Stomach (tissue), 9 donors: ENCODE data around the gene PEAK3. TPM values are rescaled to one million over a fixed set of nuclear protein-coding genes. Genes with fewer than 3 reads are reported as not detected.
A peak's percentile ranks its signal among the peaks of the same experiment; 100 is the strongest.

ENCODE experiments used
- DNase-seq, 2 donors: peaks; one replicate each; pipeline versions ENCODE4 v3.0.0 to v3.0.0-alpha.2; 2013 to 2019
- H3K27ac ChIP-seq, 5 donors: fragments of 200-600 bp in 4 of 5; sonication (generic) in 4 of 5; one replicate each; pipeline ENCODE4 v1.5.1; 2013 to 2019; ENCODE audit warnings: mild to moderate bottlenecking in 1 of 5, moderate library complexity in 1 of 5
- H3K27me3 ChIP-seq, 3 donors: fragments of 200-600 bp; sonication (generic); one replicate each; pipeline ENCODE4 v1.5.1; 2017 to 2019; ENCODE audit warnings: mixed run types in 1 of 3
- H3K36me3 ChIP-seq, 4 donors: fragments of 200-600 bp; sonication (generic); 1 replicate in 3 of 4; 2 replicates in 1 of 4; pipeline ENCODE4 v1.5.1; 2016 to 2019
- H3K4me1 ChIP-seq, 4 donors: fragments of 200-600 bp; sonication (generic); one replicate each; pipeline ENCODE4 v1.5.1; 2016 to 2019
- H3K4me3 ChIP-seq, 4 donors: fragments of 200-600 bp; sonication (generic) in 3 of 4; one replicate each; pipeline ENCODE4 v1.5.1; 2016 to 2019; ENCODE audit warnings: mild to moderate bottlenecking in 1 of 4
- H3K9me3 ChIP-seq, 4 donors: fragments of 200-600 bp; sonication (generic); one replicate each; pipeline ENCODE4 v1.5.1; 2016 to 2019
- EP300 ChIP-seq: sonication (generic); formaldehyde crosslinking; IDR thresholded peaks from one replicate; pipeline ENCODE4 v1.6.1; 2017; ENCODE audit warnings: antibody characterized with exemption
- POLR2A ChIP-seq, 4 donors: fragments of 450-650 bp; IDR thresholded peaks; one replicate each; pipeline ENCODE4 v1.6.1; 2016; ENCODE audit warnings: antibody characterized with exemption in 4 of 4, control low read depth in 2 of 4, mild to moderate bottlenecking in 1 of 4, moderate library complexity in 1 of 4
- POLR2AphosphoS5 ChIP-seq, 3 donors: sonication (generic); formaldehyde crosslinking; IDR thresholded peaks; one replicate each; pipeline ENCODE4 v1.6.1; 2016; ENCODE audit warnings: antibody characterized with exemption in 3 of 3
- WGBS, 5 donors: extraction: QIAGEN DNeasy Blood & Tissue Kit in 3 of 5; methylation state at CpG; one replicate each; pipeline versions ENCODE4 v1.1.5 to v1.1.7; 2013 to 2018; 5-methylcytosine and 5-hydroxymethylcytosine counted together
- intact Hi-C: fragments of 100-400 bp; cut with DNase I; formaldehyde crosslinking; loops from one replicate; pipeline ENCODE4 v1.15.1; 2023; ENCODE audit warnings: low total_unique reads
- polyA plus RNA-seq, 3 donors: library from polyadenylated mRNA; stranded (reverse); fragments of 200-250 nt; gene quantifications; one replicate each; pipeline ENCODE4 v1.2.3, GENCODE V29; 2013
- total RNA-seq, 5 donors: library from RNA; depleted of rRNA; stranded (reverse); fragments of >200 nt; gene quantifications; one replicate each; pipeline versions ENCODE4 v1.1.0 to v1.2.3, GENCODE V29; 2014 to 2016
- TF ChIP-seq, protein P1 (sequence below), 7 experiments: fragments of 450-650 bp in 4 of 7; fragments of 200-600 bp in 3 of 7; sonication (generic) in 3 of 7; IDR thresholded peaks; one replicate each; pipeline ENCODE4 v1.5.1; 2016 to 2019; ENCODE audit warnings: antibody characterized with exemption in 7 of 7, control low read depth in 2 of 7, mild to moderate bottlenecking in 1 of 7
- donor health status: healthy with polysubstance abuse.
- donor health status: Bipolar disorder and iron deficiency.
- donor health status: healthy.

Gene PEAK3
- total and polyA plus RNA-seq, 8 donors = 0.15 to 1.4 (median 0.59) TPM; not detected in 4

DNA sequence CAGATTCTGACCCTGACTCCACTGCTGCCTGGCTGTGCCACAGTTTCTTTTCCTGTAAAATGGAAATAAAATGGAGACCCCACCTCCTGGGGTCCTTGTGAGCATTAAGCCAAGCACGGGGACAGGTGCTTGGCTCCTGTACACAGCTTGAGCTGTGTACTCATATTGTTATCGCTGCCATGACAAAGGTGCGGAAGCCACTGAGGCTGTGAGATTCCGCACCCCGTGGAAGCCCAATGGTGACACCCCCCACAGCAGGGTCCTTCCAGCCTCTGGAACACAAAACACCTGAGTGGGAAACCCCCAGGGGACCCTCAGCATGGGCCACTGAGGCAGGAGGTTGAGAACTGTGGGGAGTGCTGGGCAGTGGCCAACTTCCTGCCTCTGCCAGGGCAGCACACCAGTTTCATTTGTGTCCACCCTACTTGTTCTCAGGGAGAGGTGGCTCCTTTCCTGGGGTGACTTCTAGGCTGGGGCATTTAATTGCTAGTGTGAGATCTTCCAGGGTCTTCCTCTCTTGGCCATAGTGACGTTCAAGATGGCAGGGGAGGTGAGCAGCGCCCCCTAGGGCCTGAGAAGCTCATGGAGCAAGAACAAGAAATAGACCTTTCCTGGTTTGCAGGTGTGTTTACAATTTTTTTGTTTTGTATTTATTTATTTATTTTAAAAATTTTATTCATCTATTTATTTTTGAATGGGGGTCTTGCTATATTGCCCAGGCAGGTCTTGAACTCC, 20.4 kb downstream of the PEAK3 start:
- Histone ChIP-seq H3K36me3 (no peaks in the 10 kb centered on the region), H3K4me1 (peaks cover 5 to 20% (median 9%) of the 10 kb centered on the region in 4 donors), H3K27ac (no peak overlapping the region), H3K4me3 (no peak overlapping the region), H3K9me3 (no peaks in the 10 kb centered on the region), H3K27me3 (no peaks in the 10 kb centered on the region)
- 2 to 69% (median 63%) methylated on average over 2 to 7 of the region's 7 CpGs for WGBS, 5 donors
- intact Hi-C loops = no loop called here
- TF ChIP-seq, protein P1, sequence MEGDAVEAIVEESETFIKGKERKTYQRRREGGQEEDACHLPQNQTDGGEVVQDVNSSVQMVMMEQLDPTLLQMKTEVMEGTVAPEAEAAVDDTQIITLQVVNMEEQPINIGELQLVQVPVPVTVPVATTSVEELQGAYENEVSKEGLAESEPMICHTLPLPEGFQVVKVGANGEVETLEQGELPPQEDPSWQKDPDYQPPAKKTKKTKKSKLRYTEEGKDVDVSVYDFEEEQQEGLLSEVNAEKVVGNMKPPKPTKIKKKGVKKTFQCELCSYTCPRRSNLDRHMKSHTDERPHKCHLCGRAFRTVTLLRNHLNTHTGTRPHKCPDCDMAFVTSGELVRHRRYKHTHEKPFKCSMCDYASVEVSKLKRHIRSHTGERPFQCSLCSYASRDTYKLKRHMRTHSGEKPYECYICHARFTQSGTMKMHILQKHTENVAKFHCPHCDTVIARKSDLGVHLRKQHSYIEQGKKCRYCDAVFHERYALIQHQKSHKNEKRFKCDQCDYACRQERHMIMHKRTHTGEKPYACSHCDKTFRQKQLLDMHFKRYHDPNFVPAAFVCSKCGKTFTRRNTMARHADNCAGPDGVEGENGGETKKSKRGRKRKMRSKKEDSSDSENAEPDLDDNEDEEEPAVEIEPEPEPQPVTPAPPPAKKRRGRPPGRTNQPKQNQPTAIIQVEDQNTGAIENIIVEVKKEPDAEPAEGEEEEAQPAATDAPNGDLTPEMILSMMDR (IDR thresholded peaks at IDR 0.05) = peak in 2 of 7 experiments; percentile 27 to 37
- TF ChIP-seq EP300 = no peak
- DNase-seq = peak in 1 of 2 donors; percentile 60

DNA sequence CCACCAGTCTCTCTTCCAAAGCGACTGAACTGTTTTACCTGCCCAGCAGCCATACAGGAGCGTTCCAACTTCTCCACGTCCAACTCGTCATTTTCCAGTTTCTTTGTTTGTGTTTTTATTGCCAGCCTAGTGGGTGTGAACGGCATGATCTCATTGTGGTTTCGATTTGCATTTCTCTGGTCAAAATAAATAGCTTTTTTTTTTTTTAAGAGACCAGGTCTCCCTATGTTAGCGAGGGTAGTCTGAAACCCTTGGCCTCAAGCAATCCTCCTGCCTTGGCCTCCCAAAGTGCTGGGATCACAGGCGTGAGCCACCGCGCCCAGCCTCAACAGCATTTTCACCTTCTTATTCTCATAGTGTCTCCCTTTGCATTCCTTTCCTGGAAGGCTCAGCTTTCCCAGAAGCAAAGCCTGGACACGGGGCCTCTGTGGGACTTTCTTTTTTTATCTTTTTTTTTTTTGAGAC, 21.6 kb downstream of the PEAK3 start:
- 63 to 73% (median 69%) methylated on average over 11 of the region's 11 CpGs for WGBS, 5 donors
- Histone ChIP-seq H3K9me3 (no peaks in the 10 kb centered on the region), H3K27me3 (no peaks in the 10 kb centered on the region), H3K36me3 (no peaks in the 10 kb centered on the region), H3K4me3 (no peak overlapping the region), H3K4me1 (peaks cover 0 to 9% (median 2%) of the 10 kb centered on the region in 4 donors), H3K27ac (peak overlapping the region in 1 of 5 donors; percentile 10)
- no peak for DNase-seq
- intact Hi-C loops = no loop called here
- TF ChIP-seq EP300 (no peak), POLR2A (IDR thresholded peaks at IDR 0.05) (no peak), POLR2AphosphoS5 (IDR thresholded peaks at IDR 0.05) (no peak)
- TF ChIP-seq, protein P1 (IDR thresholded peaks at IDR 0.05) = no peak

DNA sequence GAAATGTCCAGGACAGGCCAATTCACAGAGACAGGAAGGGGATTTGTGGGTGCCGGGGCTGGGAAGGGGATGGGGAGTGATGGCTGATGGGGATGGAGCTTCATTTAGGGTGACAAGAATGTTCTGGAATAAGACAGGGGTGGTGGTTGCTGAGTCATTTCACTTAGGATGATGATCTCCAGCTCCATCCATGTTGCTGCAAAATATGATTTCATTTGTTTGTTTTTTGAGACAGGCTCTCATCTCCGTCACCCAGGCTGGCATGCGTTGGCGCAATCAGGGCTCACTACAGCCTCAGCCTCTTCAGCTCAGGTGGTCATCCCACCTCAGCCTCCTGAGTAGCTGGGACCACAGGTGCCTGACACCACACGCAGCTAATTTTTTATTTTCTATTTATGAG, 22.6 kb downstream of the PEAK3 start:
- no peak overlapping the region for H3K27ac ChIP-seq
- TF ChIP-seq POLR2AphosphoS5 (IDR thresholded peaks at IDR 0.05) (no peak), POLR2A (IDR thresholded peaks at IDR 0.05) (no peak), EP300 (no peak)
- TF ChIP-seq, protein P1 (IDR thresholded peaks at IDR 0.05) = no peak
- H3K4me1 ChIP-seq = no peaks in the 10 kb centered on the region
- no peaks in the 10 kb centered on the region for H3K9me3 ChIP-seq
- no peaks in the 10 kb centered on the region for H3K36me3 ChIP-seq
- no peak overlapping the region for H3K4me3 ChIP-seq
- peaks cover 0 to 2% (median 0%) of the 10 kb centered on the region in 3 donors for H3K27me3 ChIP-seq
- no peak for DNase-seq
- intact Hi-C loops = no loop called here
- 85 to 96% (median 90%) methylated on average over 5 of the region's 5 CpGs for WGBS, 5 donors

DNA sequence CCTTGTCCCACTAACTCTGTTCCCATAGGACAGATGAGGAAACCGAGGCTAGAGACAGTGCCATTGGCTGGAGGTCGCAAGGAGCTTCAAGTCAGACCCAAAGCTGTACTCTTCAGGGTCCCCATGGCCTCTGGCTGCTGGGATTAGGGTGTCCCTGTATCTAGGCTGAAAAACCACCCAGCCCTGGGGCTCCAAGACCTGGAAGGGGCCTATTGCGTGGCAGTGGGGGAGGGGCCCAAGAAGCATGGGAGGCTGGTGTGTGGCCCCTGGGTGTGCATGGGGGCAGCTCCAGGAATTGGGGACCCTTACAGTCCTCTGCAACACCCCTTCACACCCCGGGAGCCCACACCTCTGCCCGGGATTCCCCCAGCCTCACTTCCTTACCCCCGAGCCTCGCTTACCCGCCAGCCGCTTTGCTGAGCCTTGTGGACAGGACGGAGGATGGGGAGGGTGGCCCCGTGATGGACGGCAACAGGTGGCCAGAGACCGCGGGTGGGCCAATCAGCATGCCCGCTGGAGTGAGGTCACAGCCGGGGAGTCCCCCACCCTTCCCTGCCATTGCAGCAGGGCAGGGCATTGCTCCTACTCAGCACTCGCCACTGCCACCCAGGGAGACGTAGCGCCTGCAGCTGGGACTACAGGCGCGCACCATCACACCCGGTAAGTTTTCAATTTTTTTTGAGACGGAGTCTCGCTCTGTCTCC, 25.8 kb downstream of the PEAK3 start, which contains the start of gene JSRP1:
Gene JSRP1 (minus strand): TSS at position 436 of the 704 bp plus-strand sequence. CDS start 1,103 bp downstream, outside the sequence.
- H3K9me3 ChIP-seq = no peaks in the 10 kb centered on the region
- H3K4me1 ChIP-seq = peaks cover 28 to 32% (median 30%) of the 10 kb centered on the region in 4 donors
- DNase-seq = peak in 1 of 2 donors; percentile 56
- H3K36me3 ChIP-seq = no peaks in the 10 kb centered on the region
- TF ChIP-seq EP300 (no peak), POLR2A (IDR thresholded peaks at IDR 0.05) (no peak), POLR2AphosphoS5 (IDR thresholded peaks at IDR 0.05) (no peak)
- TF ChIP-seq, protein P1 (IDR thresholded peaks at IDR 0.05) = no peak
- H3K27me3 ChIP-seq = peaks cover 21 to 34% (median 31%) of the 10 kb centered on the region in 3 donors
- WGBS, 5 donors = 63 to 71% (median 67%) methylated on average over 14 to 24 of the region's 24 CpGs
- intact Hi-C loops = no loop called here
- no peak within 1 kb of the TSS for H3K27ac ChIP-seq
- H3K4me3 ChIP-seq = no peak within 1 kb of the TSS
